ENCODE results near the gene THEMIS.
A peak's percentile ranks its signal among the peaks of the same experiment; 100 is the strongest.

THEMIS gene

GRCh38 chr6:127858727-127859391 lies 42.0 kb downstream of the THEMIS start:
- DNase-seq, result no peak

DNA sequence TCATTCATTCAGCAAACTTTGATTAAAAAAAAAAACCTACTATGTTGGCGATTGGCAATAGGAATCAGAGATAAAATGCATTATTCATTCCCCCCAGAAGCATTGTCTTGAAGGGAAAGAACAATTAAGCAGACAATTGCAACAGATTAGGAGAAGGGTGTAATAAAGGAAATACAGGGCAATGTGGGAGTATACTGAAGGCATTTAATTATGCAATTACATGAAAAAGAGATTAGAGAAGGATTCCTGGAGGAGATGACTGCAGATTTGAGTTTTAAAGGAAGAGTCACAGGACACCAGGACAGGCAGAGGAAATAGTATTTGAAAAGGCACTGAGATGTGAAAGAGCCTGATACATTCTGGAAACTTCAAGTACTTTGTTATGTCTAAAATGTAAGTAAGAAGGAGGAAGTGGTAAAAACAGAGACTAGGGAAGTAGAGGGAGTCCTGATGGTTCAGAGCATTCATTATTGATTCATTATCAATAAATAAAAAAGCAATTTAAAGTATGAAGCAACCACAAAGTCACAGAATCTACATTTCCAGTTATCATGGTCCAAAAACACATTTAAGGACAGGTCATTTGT lies 43.7 kb downstream of the THEMIS start:
- no peak for DNase-seq

DNA sequence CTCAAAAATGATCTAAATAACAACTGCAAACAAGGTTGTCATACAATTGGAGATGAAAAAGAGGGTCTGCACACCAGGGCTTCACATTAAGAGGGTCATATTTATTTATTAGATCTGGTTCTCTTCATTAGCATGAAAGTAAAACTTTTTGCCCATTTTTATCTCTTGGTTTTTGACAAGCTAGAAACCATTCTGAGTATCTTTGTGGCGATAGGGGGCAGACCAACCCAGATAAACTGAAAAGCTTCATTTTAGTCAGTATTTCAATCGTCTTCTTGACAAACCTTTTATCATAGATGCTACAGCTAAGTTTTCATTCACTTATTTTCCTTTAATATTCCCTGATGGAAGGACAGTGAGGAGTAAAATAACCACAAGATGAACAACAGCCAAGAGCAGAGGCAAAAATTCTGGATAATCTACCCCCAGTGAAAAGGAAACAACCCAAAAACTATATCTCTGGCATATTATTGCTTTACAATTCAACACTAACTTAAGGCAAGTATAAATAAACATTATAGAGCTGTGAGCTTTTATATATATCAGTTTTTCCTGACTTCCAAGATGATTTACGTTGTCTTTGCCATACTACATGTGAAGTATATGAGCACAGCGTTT lies 45.2 kb downstream of the THEMIS start:
- DNase-seq, result peak; percentile 11

GRCh38 chr6:127854009-127854408 lies 46.8 kb downstream of the THEMIS start:
- DNase-seq, result no peak

DNA sequence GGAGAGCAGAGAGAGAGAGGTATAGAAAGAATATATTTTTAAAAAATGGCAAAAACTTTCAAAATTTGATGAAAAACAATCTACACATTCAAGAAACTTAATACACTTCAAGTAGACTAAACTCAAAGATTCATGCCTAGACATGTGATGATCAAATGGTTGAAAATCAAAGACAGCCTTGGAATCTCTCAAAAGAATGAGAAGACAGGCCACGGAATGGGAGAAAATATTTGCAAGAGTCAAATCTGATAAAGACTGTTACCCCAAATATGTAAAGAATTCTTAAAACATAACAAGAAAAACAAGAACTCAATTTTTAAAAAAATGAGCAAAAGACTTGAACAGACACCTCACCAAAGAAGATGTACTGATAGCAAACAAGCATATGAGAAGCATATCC lies 49.7 kb downstream of the THEMIS start:
- peak; percentile 61 for DNase-seq

- no peak for DNase-seq
These were observed 55.6 kb downstream of the THEMIS start for GRCh38 chr6:127845242-127845641.

- DNase-seq, result no peak
These were observed 56.3 kb downstream of the THEMIS start for GRCh38 chr6:127844529-127844928.

DNA sequence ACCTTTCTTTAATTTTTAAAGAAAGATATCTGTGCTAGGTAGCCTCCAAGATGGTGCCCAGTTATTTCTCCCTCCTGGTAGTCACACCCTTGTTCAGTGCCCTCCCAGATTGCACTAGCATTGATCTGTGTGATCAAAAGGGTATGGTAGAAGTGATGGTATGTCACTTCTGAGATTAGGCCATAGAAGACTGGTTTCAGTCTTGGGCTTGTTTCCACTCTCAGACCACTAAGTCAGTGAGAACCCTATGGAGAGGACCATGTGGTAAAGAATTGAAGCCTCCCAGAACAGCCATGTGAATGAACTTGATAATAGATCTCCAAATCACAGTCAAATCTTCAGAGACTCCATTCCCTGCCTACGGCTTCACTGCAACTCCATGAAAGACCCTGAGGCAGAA lies 57.3 kb downstream of the THEMIS start:
- DNase-seq, result no peak

- no peak for DNase-seq
These were observed 58.3 kb downstream of the THEMIS start for GRCh38 chr6:127842562-127842961.

DNA sequence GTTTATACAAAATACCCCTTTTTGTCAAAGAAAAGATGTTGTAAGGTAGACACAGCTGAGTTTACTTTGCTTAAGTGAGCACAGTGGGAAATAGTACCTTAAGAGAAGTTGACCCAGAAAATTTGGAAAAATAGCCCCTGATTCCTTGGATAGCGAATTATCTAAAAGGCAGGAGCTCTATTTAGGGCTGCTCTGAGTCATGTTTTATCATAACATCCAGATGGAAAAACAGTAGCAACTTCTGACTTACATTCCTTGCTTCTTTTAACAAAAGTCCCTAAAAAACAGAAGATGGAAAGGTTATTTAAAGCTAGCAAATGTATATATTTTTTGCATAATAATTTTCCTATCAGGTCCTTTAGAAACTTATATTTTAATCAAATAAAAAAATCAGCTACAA lies 59.0 kb downstream of the THEMIS start:
- DNase-seq, result peak; percentile 19

DNA sequence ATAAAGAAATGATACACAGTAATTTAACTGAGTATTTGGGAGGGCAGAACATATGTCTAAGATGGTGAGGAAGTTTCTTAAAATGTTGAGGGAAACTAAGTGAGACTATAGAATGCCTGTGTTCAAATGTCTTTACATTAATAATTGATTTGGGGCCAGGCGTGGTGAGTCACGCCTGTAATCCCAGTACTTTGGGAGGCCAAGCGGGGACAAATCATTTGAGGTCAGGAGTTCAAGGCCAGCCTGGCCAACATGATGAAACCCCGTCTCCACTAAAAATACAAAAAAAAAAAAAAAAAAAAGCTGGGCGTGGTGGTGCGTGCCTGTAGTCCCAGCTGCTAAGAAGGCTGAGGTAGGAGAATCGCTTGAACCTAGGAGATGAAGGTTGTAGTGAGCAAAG lies 66.7 kb downstream of the THEMIS start:
- no peak for DNase-seq

DNA sequence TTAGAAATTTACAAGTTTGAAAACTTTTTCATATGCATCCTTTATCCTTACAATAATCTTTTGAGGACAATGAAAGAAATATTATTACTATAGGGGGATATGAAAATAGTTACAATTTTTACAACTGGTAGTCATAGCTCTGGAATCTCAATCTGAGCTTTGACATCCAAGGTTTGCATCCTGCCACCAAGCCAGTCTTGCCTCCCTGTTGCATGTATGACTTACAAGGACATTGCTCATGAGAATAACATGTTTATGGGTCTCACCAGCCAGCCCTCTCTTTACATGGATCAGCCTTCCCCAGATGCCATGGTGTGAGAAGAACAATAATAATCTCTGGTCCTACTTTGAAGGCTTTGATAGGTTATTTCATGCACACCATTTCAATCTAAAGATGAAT lies 67.5 kb downstream of the THEMIS start:
- peak; percentile 20 for DNase-seq

DNA sequence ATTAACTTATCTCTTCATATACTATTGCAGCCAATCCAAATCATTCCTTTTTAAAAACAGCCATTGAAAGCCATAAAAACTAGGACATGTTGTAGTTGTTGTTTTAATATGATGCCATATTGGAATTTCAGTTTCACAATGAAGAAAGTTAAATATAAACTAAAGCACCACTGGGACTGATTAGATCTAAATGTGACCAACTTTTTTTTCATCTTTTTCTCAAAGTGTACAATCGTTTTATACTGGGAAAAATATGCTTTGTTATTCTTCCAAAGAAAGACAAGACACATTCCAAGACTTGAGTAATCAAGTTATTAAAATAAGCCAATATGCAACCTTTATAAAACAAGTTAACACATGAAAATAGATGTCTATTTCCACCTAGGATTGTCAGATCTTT lies 68.5 kb downstream of the THEMIS start:
- no peak for DNase-seq

DNA sequence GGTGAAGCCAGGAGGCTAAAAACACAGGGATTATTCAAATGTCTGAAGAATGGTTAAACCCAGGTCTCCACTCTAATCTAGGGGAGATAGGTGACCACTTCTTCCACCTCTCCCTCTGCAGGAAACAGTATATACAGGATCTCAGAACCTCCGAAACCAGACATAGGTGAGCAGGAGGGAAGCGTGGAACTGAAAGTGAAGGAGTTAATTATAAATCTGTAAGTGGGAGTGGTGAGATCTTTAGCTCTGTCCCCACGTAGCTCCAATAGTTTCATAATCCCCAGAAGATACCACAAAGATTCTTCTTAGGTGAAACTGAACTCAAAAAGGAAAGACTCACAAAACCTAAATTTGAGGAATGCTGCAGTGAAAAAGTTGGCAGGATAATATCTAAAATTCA lies 76.8 kb downstream of the THEMIS start:
- no peak for DNase-seq

GRCh38 chr6:127821431-127821830 lies 79.4 kb downstream of the THEMIS start:
- no peak for DNase-seq

DNA sequence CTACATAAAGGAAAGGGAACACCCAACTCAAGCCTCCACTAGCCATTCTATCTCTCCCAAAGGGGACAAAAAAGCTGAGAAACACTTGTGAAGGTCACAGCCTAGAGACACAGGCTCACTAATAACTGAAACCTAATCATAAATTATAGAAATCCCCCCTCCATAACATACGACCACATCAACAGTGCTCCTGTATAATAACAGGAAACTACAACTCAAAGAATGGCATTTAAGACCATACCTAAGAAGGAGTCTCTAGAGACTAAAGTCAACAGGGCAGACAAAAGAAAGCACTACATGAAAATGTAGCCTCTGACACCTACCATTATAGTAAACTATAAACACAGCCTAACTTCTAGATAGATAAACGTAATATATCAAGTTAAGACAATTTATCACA lies 82.7 kb downstream of the THEMIS start:
- no peak for DNase-seq

DNA sequence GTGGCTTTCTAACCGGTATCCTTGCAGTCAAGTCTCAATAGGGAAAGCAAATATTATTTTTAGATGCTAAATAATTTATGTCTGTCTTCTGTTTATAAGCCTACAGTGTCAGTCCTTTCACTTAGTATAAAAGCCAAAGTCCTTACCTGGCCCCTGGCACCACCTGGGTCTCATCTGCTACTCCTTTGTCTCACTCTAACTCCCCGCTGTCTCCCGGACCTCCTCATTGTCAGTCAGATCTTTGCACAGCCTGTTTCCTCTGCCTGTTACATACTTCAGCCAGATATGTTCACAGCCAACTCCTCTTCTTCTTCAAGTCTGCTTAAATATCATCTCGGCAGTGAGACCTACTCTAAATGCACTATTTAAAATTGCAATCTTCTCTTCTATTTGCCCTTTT lies 84.2 kb downstream of the THEMIS start:
- no peak for DNase-seq

DNA sequence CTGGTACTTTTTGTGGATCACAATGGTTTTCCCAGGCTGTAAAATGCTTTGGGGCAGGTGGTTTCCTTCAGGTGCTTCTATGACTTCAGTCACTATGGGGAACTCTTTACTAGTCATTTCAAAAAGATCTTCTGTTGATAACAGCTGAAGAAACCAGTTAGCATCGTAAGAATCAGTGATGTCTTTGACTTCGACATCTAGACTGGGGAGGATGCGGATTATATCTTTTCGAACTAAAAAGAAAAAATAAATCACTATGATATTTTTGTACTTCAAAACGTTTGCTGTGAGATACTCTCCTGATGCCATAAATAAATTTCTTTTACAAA lies 87.2 kb downstream of the THEMIS start:
- no peak for DNase-seq

DNA sequence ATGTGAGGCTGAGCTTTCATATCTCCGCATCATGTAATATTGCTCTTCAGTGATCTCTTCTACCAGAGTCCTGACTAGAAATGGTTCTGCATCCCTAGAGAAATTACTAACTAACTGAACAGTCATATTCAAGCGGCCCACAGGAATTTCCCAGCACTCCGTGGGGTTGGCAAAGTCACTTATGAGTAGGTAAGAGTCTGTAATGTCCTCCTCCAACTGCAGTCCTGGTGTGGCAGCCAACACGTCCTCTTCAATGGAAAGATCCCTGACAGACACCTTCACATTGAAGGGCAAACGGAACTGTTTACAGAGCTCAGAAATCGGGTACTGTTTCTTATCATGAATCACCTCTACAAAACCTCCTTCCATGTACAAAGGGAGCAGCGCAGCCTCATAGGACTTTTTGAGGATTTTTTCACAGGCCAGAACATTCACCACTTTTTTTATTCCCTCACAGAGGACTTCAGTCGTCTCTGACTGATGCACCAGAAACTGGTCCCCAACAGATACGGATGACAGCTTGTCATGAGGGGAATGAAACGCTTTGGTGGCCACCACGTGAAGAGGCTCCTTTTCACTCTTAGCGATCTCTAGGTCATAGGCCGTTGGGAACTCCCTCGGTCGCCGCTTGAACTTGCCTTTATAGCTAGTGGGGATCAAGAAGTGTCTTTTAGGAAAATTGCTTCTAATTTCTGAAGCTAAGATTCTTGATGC lies 87.7 kb downstream of the THEMIS start:
- DNase-seq, result no peak

GRCh38 chr6:127811900-127812570 lies 88.8 kb downstream of the THEMIS start:
- no peak for DNase-seq

- no peak for DNase-seq
These were observed 92.9 kb downstream of the THEMIS start for GRCh38 chr6:127807806-127808517.

- DNase-seq, result no peak
These were observed 104.1 kb downstream of the THEMIS start for GRCh38 chr6:127796713-127797112.

- DNase-seq, result no peak
These were observed 106.5 kb downstream of the THEMIS start for GRCh38 chr6:127794405-127794804.

Measured in fibroblast of skin of right quadriceps (primary cell).